Astrocyte (in vitro differentiated cells and primary cell): ENCODE data around the gene NDUFA13. TPM values are rescaled to one million over a fixed set of nuclear protein-coding genes. Genes with fewer than 3 reads are reported as not detected.

Experiments
- DNase-seq: peaks from one replicate; pipeline ENCODE4 v3.0.0-alpha.2; 2010; ENCODE audit warnings: low read depth
- FAIRE-seq: peaks from 2 replicates; lab custom pipeline; 2011; peaks lifted over from hg19 to GRCh38; lab: Jason Lieb, UNC
- H2AFZ ChIP-seq: 2 replicates; pipeline ENCODE4 v1.6.0; 2012; ENCODE audit warnings: low read depth, low read length, inconsistent platforms
- H3K27ac ChIP-seq: 2 replicates; pipeline ENCODE4 v1.5.1; 2011; ENCODE audit warnings: low read depth, low read length, inconsistent platforms
- H3K27me3 ChIP-seq: 2 replicates; pipeline ENCODE4 v1.6.0; 2011; ENCODE audit warnings: low read length, inconsistent platforms; ENCODE audit not compliant: insufficient read depth
- H3K36me3 ChIP-seq: 2 replicates; pipeline ENCODE4 v1.5.1; 2011; ENCODE audit warnings: low read length, inconsistent platforms; ENCODE audit not compliant: insufficient read depth
- H3K4me1 ChIP-seq: 2 replicates; pipeline ENCODE4 v1.5.1; 2011; ENCODE audit warnings: low read length, inconsistent platforms; ENCODE audit not compliant: insufficient read depth
- H3K4me2 ChIP-seq: 2 replicates; pipeline ENCODE4 v1.6.0; 2012; ENCODE audit warnings: low read length, inconsistent platforms
- H3K4me3 ChIP-seq: 2 replicates; pipeline ENCODE4 v1.5.1; 2011; ENCODE audit warnings: low read depth, mild to moderate bottlenecking, low read length, inconsistent platforms; ENCODE audit not compliant: insufficient read depth
- H3K79me2 ChIP-seq: 2 replicates; pipeline ENCODE4 v1.6.0; 2012; ENCODE audit warnings: mild to moderate bottlenecking, low read length, inconsistent platforms; ENCODE audit not compliant: insufficient read depth
- H3K9ac ChIP-seq: 2 replicates; pipeline ENCODE4 v1.6.0; 2012; ENCODE audit warnings: mild to moderate bottlenecking, low read length, inconsistent platforms
- H3K9me3 ChIP-seq: 2 replicates; pipeline ENCODE4 v1.5.1; 2012; ENCODE audit warnings: low read depth, mild to moderate bottlenecking, low read length, inconsistent platforms; ENCODE audit not compliant: insufficient read depth
- H4K20me1 ChIP-seq: 2 replicates; pipeline ENCODE4 v1.6.0; 2012; ENCODE audit warnings: low read length, inconsistent platforms; ENCODE audit not compliant: insufficient read depth
- H3K27ac Mint-ChIP-seq: one replicate; pipeline ENCODE4 v1.8.0; 2021; ENCODE audit warnings: mild to moderate bottlenecking, mixed read lengths; ENCODE audit not compliant: unreplicated experiment
- H3K27me3 Mint-ChIP-seq: one replicate; pipeline ENCODE4 v1.8.0; 2021; ENCODE audit warnings: low read depth, mixed read lengths; ENCODE audit not compliant: unreplicated experiment
- H3K36me3 Mint-ChIP-seq: one replicate; pipeline ENCODE4 v1.8.0; 2021; ENCODE audit warnings: low read depth, mixed read lengths; ENCODE audit not compliant: unreplicated experiment
- H3K4me1 Mint-ChIP-seq: one replicate; pipeline ENCODE4 v1.8.0; 2021; ENCODE audit warnings: low read depth, mixed read lengths; ENCODE audit not compliant: unreplicated experiment
- H3K4me3 Mint-ChIP-seq: one replicate; pipeline ENCODE4 v1.8.0; 2021; ENCODE audit warnings: mild to moderate bottlenecking, moderate library complexity, mixed read lengths; ENCODE audit not compliant: unreplicated experiment
- H3K9me3 Mint-ChIP-seq: one replicate; pipeline ENCODE4 v1.8.0; 2021; ENCODE audit warnings: mild to moderate bottlenecking, mixed read lengths; ENCODE audit not compliant: unreplicated experiment
- CTCF ChIP-seq: IDR thresholded peaks from 2 replicates; pipeline ENCODE4 v1.5.1; 2011; ENCODE audit warnings: low read depth, mild to moderate bottlenecking, inconsistent platforms, low read length, moderate library complexity; ENCODE audit not compliant: insufficient read depth
- EZH2 ChIP-seq: IDR thresholded peaks from 2 replicates; pipeline ENCODE4 v1.6.1; 2012; ENCODE audit warnings: mild to moderate bottlenecking, low read length, inconsistent platforms; ENCODE audit not compliant: insufficient read depth
- total RNA-seq: library from RNA; stranded (reverse); gene quantifications from 2 replicates; pipeline ENCODE4 v1.2.1, GENCODE V29; 2021

NDUFA13 gene
- total RNA-seq, 1 donor from 2014 or later = 311 TPM

GRCh38 chr19:19550485-19550929 lies 34.5 kb downstream of the NDUFA13 start:
- Histone ChIP-seq H4K20me1 (no peaks in the 10 kb centered on the region), H3K27me3 (peaks cover 8% of the 10 kb centered on the region), H3K9ac (no peak overlapping the region), H3K79me2 (no peaks in the 10 kb centered on the region), H3K27ac (no peak overlapping the region), H3K36me3 (no peaks in the 10 kb centered on the region), H3K4me1 (peaks cover 7% of the 10 kb centered on the region), H2AFZ (no peak overlapping the region), H3K4me3 (no peak overlapping the region), H3K9me3 (no peaks in the 10 kb centered on the region), H3K4me2 (peak overlapping the region; percentile 58)
- peak; percentile 86 for DNase-seq
- Mint-ChIP-seq H3K27ac (no peak overlapping the region), H3K36me3 (peaks cover 6% of the 10 kb centered on the region), H3K4me1 (peaks cover 16% of the 10 kb centered on the region), H3K27me3 (peaks cover 10% of the 10 kb centered on the region), H3K4me3 (no peak overlapping the region), H3K9me3 (no peaks in the 10 kb centered on the region)
- no peak for FAIRE-seq
- TF ChIP-seq EZH2 (no peak), CTCF (no peak)

GRCh38 chr19:19550972-19551852 lies 35.2 kb downstream of the NDUFA13 start:
- H3K27me3 ChIP-seq = peaks cover 8% of the 10 kb centered on the region
- no peak overlapping the region for H3K4me3 ChIP-seq
- DNase-seq (peak; percentile 21), FAIRE-seq (no peak)
- Mint-ChIP-seq H3K27me3 (peaks cover 8% of the 10 kb centered on the region), H3K9me3 (no peaks in the 10 kb centered on the region), H3K4me3 (peak overlapping the region; percentile 4), H3K4me1 (peaks cover 16% of the 10 kb centered on the region), H3K27ac (peak overlapping the region; percentile 15), H3K36me3 (peaks cover 2% of the 10 kb centered on the region)
- H3K27ac ChIP-seq = no peak overlapping the region
- no peaks in the 10 kb centered on the region for H3K9me3 ChIP-seq
- TF ChIP-seq EZH2 = no peak
- no peak for TF ChIP-seq CTCF
- H3K36me3 ChIP-seq = no peaks in the 10 kb centered on the region
- no peaks in the 10 kb centered on the region for H3K79me2 ChIP-seq
- H3K4me1 ChIP-seq = peaks cover 7% of the 10 kb centered on the region
- no peak overlapping the region for H3K9ac ChIP-seq
- no peaks in the 10 kb centered on the region for H4K20me1 ChIP-seq
- peak overlapping the region; percentile 65 for H2AFZ ChIP-seq
- H3K4me2 ChIP-seq = no peak overlapping the region

GRCh38 chr19:19551853-19552192 lies 35.8 kb downstream of the NDUFA13 start:
- Histone ChIP-seq H3K4me3 (no peak overlapping the region), H3K27me3 (peaks cover 8% of the 10 kb centered on the region), H4K20me1 (no peaks in the 10 kb centered on the region), H3K9ac (no peak overlapping the region), H3K4me1 (peaks cover 7% of the 10 kb centered on the region), H3K9me3 (no peaks in the 10 kb centered on the region), H2AFZ (peak overlapping the region; percentile 65), H3K36me3 (no peaks in the 10 kb centered on the region), H3K27ac (no peak overlapping the region), H3K4me2 (no peak overlapping the region), H3K79me2 (no peaks in the 10 kb centered on the region)
- Mint-ChIP-seq H3K4me1 (peaks cover 16% of the 10 kb centered on the region), H3K27me3 (peaks cover 4% of the 10 kb centered on the region), H3K4me3 (no peak overlapping the region), H3K36me3 (no peaks in the 10 kb centered on the region), H3K27ac (no peak overlapping the region), H3K9me3 (no peaks in the 10 kb centered on the region)
- DNase-seq (peak; percentile 65), FAIRE-seq (no peak)
- TF ChIP-seq CTCF = no peak
- no peak for TF ChIP-seq EZH2
